Activated CD8-positive, alpha-beta T cell treated with anti-CD3 and anti-CD28 coated beads for 36 hours (primary cell): ENCODE measurements around the gene OTULIN. TPM values are rescaled to one million over a fixed set of nuclear protein-coding genes. Genes with fewer than 3 reads are reported as not detected.

Experiments used
- ATAC-seq: fragments of 200-7000 bp; cut with Tn5 transposase; one replicate; pipeline ENCODE4 v1.10.0; 2021; ENCODE audit warnings: mild to moderate bottlenecking, moderate library complexity
- CTCF ChIA-PET: fragments of 350-600 bp; sonication (Branson Sonifier 250); formaldehyde crosslinking; loops from one replicate; lab custom pipeline; 2021; ENCODE audit warnings: antibody characterized with exemption; lab: Charles Lee
- POLR2A ChIA-PET: fragments of 350-600 bp; sonication (Branson Sonifier 250); formaldehyde crosslinking; loops from one replicate; lab custom pipeline; 2021; ENCODE audit warnings: antibody characterized with exemption; lab: Charles Lee
- DNase-seq: peaks from one replicate; pipeline ENCODE4 v3.0.0-alpha.2; 2020
- H3K27ac Mint-ChIP-seq: one replicate; pipeline ENCODE4 v1.8.0; 2021; ENCODE audit warnings: mild to moderate bottlenecking, mixed read lengths
- H3K27me3 Mint-ChIP-seq: one replicate; pipeline ENCODE4 v1.8.0; 2021; ENCODE audit warnings: mixed read lengths
- H3K36me3 Mint-ChIP-seq: one replicate; pipeline ENCODE4 v1.8.0; 2021; ENCODE audit warnings: low read depth, mixed read lengths
- H3K4me1 Mint-ChIP-seq: one replicate; pipeline ENCODE4 v1.8.0; 2021; ENCODE audit warnings: low read depth, mixed read lengths
- H3K4me3 Mint-ChIP-seq: one replicate; pipeline ENCODE4 v1.8.0; 2021; ENCODE audit warnings: mild to moderate bottlenecking, moderate library complexity, mixed read lengths
- H3K9me3 Mint-ChIP-seq: one replicate; pipeline ENCODE4 v1.8.0; 2021; ENCODE audit warnings: mixed read lengths
- CTCF ChIP-seq: fragments of 200-600 bp; IDR thresholded peaks from one replicate; pipeline ENCODE4 v1.8.0; 2022; ENCODE audit warnings: antibody characterized with exemption, mild to moderate bottlenecking
- intact Hi-C: fragments of 100-400 bp; cut with micrococcal nuclease; formaldehyde crosslinking; loops from one replicate; pipeline ENCODE4 v1.10.0; 2022
- total RNA-seq, 2 experiments: library from RNA; stranded (reverse); gene quantifications; one replicate each; pipeline ENCODE4 v1.2.3, GENCODE V29; 2021

OTULIN gene
- total RNA-seq, 2 experiments from 2014 or later: 59.6 to 60.5 TPM

- ATAC-seq (no peak), DNase-seq (no peak)
- intact Hi-C loops: no loop called here
- peak overlapping the region; percentile 94 for H3K27ac Mint-ChIP-seq
- peak overlapping the region; percentile 63 for H3K4me3 Mint-ChIP-seq
- CTCF ChIA-PET: interaction anchor here (1.5 to 2.5 kb wide), 4 partner anchors 10 to 320 kb away, joined by 3 to 10 read pairs (median 6); no protein-coding TSS in a partner anchor
- H3K9me3 Mint-ChIP-seq: no peaks in the 10 kb centered on the region
- POLR2A ChIA-PET: interaction anchor here (1.3 kb wide), 1 partner anchor 35 kb away, joined by 4 read pairs; no protein-coding TSS in a partner anchor
- no peak for TF ChIP-seq CTCF
- no peaks in the 10 kb centered on the region for H3K27me3 Mint-ChIP-seq
- H3K36me3 Mint-ChIP-seq: peaks cover 54% of the 10 kb centered on the region
- peaks cover 87% of the 10 kb centered on the region for H3K4me1 Mint-ChIP-seq
These were observed 8.2 kb downstream of the OTULIN start for GRCh38 chr5:14672484-14673394.

DNA sequence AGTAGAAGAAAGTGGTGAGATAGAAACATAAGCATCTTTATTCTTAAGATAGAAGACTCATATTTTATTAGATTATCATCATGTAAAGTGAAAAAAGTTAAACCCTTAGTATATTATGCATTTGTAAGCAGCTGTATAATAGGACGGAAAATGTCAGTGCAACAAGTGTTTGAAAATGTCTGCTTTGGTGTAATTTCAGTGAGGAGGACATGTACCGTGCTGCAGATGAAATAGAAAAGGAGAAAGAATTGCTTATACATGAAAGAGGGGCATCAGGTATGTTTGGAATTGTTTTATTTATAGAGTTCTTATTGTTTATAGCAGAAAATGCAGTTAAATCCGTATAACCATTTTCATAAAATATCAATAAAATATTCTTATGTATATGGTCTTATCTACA is 8.9 kb downstream of the OTULIN start:
- no peak overlapping the region for H3K27ac Mint-ChIP-seq
- POLR2A ChIA-PET: interaction anchor here (1.3 kb wide), 1 partner anchor 34 kb away, joined by 4 read pairs; no protein-coding TSS in a partner anchor
- H3K36me3 Mint-ChIP-seq: peaks cover 54% of the 10 kb centered on the region
- no peaks in the 10 kb centered on the region for H3K9me3 Mint-ChIP-seq
- H3K4me1 Mint-ChIP-seq: peaks cover 87% of the 10 kb centered on the region
- no peak for TF ChIP-seq CTCF
- no peak for DNase-seq
- H3K27me3 Mint-ChIP-seq: no peaks in the 10 kb centered on the region
- intact Hi-C loops: no loop called here
- CTCF ChIA-PET: interaction anchor here (1.6 to 2.5 kb wide), 2 partner anchors 12 to 25 kb away, joined by 8 to 10 read pairs; no protein-coding TSS in a partner anchor
- no peak overlapping the region for H3K4me3 Mint-ChIP-seq
- no peak for ATAC-seq

DNA sequence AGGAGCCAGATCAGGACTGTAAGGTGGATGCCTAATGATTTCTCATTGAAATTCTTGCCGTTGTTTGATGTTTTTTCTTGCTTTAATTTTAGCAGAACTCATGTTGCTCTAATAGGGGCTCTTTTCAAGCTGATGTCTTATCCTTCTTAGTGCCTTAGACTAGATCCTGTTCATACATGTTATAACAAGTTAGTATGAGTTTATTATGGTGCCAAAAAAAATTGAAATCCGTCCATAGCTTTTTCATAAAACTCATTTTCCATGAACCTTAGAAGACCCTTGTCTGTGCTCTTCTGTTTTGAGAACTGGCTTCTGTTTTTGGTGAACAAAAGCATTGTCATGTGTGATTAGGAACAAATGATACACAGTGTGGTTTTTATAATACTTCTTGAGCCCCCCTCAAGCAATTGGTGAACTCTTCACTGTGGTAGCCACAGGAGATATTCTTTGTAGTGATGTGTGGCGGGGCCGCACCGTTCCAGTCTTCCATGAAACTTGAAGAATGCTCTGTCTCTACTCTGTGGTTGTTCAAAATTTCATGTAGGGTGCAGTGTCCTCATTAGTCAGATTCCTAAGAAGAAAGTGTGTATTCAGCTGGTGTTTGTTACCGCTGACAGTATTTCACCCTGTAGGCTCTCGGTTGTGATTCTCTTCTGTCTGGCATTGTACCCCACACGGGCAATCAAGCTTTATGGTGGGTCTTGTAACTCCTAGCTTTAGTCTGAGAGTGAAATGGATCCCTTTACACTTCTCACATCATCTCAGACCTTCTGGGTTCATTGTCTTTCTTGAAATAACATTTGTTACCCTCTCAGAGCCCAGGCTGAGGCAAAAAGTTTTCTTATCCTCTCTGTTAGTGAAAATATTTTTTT is 10.7 kb downstream of the OTULIN start:
- Mint-ChIP-seq H3K4me3 (peak overlapping the region; percentile 50), H3K27ac (peak overlapping the region; percentile 90), H3K9me3 (no peaks in the 10 kb centered on the region), H3K27me3 (no peaks in the 10 kb centered on the region), H3K36me3 (peaks cover 59% of the 10 kb centered on the region), H3K4me1 (peaks cover 80% of the 10 kb centered on the region)
- ChIA-PET POLR2A (interaction anchor here (0.6 to 2.1 kb wide), 5 partner anchors 9 to 28 kb away, joined by 3 to 11 read pairs (median 3); partner anchors contain the start of gene OTULIN), CTCF (interaction anchor here (0.9 to 3.7 kb wide), 7 partner anchors 8 to 93 kb away, joined by 3 to 32 read pairs (median 5); no protein-coding TSS in a partner anchor)
- intact Hi-C loops: no loop called here
- no peak for DNase-seq
- ATAC-seq: peak; percentile 22
- no peak for TF ChIP-seq CTCF

- ChIA-PET CTCF (interaction anchor here (0.6 to 3.7 kb wide), 6 partner anchors 9 to 265 kb away, joined by 3 to 32 read pairs (median 4); no protein-coding TSS in a partner anchor), POLR2A (interaction anchor here (1.3 to 2.1 kb wide), 5 partner anchors 11 to 31 kb away, joined by 3 to 11 read pairs (median 4); partner anchors contain the start of gene OTULIN)
- peaks cover 76% of the 10 kb centered on the region for H3K4me1 Mint-ChIP-seq
- no peaks in the 10 kb centered on the region for H3K9me3 Mint-ChIP-seq
- peak overlapping the region; percentile 90 for H3K27ac Mint-ChIP-seq
- ATAC-seq (peak; percentile 34), DNase-seq (no peak)
- peaks cover 61% of the 10 kb centered on the region for H3K36me3 Mint-ChIP-seq
- no peaks in the 10 kb centered on the region for H3K27me3 Mint-ChIP-seq
- TF ChIP-seq CTCF: no peak
- intact Hi-C loops: no loop called here
- peak overlapping the region; percentile 50 for H3K4me3 Mint-ChIP-seq
These were observed 11.4 kb downstream of the OTULIN start for GRCh38 chr5:14675865-14676300.
